ENCODE results near the gene DAND5.

DAND5 gene, protein sequence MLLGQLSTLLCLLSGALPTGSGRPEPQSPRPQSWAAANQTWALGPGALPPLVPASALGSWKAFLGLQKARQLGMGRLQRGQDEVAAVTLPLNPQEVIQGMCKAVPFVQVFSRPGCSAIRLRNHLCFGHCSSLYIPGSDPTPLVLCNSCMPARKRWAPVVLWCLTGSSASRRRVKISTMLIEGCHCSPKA

DNA sequence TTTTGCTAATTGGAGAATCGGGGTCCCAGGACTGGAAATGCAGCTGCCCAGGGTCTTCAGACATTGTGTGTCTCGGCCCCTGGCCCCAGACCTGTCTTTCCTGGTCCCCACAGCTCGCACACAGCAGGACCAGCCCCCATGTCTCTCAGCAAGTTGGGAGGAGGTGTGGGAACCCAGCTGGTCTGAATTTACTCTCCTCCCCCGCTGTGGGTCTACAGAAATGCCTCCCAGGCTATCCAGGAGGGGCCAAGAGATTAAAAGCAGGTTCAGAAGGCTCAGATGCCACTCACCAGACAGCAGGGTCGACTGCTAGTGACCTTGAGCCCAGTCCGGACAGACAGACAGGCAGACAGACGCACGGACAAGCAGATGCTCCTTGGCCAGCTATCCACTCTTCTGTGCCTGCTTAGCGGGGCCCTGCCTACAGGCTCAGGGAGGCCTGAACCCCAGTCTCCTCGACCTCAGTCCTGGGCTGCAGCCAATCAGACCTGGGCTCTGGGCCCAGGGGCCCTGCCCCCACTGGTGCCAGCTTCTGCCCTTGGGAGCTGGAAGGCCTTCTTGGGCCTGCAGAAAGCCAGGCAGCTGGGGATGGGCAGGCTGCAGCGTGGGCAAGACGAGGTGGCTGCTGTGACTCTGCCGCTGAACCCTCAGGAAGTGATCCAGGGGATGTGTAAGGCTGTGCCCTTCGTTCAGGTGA, at the start of gene DAND5:
Gene DAND5 (plus strand): TSS at position 285 of the 697 bp plus-strand sequence. CDS start 85 bp downstream, at position 370.
- DNase-seq, result no peak

GRCh38 chr19:12921047-12921446, 48.3 kb upstream of the DAND5 start:
- no peak for DNase-seq

- no peak for DNase-seq
Measured at GRCh38 chr19:12922959-12923358, 46.4 kb upstream of the DAND5 start.

- DNase-seq, result no peak
Measured at GRCh38 chr19:12924621-12925310, 44.6 kb upstream of the DAND5 start.

DNA sequence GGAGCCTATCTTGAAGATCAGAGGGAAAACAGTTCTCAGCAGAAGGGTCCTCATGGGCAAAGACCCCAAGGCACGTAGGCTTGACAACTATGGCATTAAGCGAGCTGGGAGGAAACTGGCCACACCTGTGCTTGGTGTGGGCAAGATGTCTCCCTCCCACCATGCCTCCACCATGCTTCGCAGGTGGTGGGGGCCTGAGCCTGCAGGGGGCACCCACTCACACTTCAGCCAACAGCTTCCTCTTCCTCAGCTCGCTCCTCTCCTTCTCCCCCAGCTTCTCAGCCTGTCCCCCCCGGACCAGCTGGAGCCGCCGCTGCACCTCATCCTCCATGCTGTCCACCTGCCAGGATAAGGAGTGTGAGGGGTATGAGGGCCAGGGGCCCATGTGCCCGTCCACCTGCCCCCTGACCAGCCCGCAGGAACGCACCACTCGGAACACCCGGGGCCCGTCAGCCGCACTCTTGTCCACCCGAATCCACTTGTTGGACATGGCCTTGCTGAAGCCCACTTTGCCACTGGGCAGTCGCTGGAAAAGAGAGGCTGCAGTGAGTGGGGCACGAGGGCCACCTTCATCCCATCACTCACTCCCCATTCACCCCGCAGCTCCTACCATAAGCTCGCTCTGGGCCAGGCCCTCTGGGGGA, 39.3 kb upstream of the DAND5 start:
- DNase-seq, result no peak

GRCh38 chr19:12932392-12933286, 36.7 kb upstream of the DAND5 start:
- DNase-seq, result no peak

DNA sequence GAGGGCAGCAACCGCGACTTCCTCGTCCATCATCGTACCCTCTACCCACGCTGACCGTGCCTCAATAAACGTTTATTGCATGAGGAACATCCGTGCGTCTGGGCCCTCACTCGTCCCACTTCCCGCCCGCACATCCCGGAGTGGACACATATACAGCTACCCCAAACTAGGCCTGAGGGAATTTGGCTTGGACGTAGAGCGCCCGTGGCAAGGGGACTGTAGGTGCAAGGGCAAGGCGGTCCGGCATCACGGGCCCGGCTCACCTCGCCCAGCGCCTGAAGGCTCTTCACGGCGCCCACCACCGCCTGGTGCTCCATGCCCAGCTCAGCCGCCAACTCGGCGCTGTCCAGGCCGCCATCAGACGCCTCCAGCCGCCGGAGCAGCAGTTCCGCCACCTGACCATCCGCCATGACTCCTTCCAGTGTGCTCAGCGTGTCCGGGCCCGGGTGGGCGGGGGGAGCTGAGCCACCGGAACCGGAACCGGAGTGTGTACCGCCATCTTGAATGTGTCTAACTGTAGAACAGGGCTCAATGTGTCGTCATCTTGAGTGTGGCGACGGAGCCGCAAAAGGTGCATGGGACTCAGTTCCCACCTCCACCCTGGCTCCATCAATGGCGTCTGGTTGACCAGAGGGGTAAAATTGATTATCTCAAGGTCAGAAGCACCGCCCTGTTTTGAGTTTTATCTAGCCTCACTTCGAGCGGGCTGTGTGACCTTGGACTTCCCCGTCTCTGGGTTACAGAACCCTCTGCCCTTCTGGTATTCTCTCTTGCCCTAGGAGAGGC, 35.9 kb upstream of the DAND5 start, which contains the start of gene FARSA:
Gene FARSA (minus strand): TSS at position 425 of the 786 bp plus-strand sequence. CDS start 15 bp downstream, at position 410.
- DNase-seq, result peak; percentile 82

DNA sequence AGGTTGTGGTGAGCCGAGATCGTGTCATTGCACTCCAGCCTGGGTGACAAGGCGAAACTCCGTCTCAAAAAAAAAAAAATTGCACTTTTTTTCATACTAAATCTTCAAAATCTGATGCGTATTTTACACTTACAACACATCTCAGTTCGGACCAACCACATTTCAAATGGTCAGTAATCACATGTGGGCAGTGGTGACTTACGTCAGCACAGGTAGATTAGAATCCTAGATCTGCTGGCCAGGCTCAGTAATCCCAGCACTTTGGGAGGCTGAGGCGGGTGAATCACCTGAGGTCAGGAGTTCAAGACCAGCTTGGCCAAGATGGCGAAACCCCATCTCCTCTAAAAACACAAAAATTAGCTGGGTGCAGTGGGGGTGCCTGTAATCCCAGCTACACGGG, 34.3 kb upstream of the DAND5 start:
- DNase-seq, result no peak

- DNase-seq, result no peak
Measured at GRCh38 chr19:12936582-12936981, 32.8 kb upstream of the DAND5 start.

DNA sequence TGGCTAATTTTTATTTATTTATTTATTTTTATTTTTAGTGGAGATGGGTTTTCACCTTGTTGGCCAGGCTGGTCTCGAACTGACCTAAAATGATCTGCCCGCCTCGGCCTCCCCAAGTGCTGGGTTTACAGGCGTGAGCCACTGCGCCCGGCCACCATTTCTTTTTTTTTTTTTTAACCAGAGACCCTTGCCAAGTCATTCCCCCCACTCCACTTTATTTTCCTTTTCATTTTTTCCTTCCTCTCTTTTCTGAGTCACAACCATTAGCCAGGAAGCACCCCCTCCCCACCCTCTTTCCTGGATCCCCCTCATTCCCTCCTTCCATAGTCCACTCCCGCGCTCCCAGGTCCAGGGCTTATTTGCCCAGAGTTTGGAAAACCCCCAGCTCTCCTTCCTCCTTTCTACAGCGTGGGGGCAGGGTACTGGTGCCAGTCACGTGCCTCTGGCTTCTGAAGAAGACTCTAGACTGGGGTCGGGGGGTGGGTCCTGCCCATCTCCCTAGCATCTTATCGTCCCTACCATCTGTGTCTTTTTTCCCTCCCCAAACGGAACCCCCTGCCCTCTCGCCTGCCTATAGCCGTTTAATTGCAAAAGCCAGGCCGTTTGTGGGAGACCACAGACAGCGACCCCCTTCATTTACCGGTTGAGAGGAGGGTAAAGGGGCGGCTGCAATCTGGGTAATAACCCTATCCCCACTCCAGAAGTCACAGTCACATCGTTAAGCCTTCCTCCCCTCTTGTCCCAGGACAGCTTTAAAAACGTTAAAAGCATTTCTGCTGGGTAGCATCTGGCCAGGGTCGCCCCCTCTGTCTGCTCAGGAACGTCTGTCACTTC, 32.1 kb upstream of the DAND5 start:
- DNase-seq, result no peak

DNA sequence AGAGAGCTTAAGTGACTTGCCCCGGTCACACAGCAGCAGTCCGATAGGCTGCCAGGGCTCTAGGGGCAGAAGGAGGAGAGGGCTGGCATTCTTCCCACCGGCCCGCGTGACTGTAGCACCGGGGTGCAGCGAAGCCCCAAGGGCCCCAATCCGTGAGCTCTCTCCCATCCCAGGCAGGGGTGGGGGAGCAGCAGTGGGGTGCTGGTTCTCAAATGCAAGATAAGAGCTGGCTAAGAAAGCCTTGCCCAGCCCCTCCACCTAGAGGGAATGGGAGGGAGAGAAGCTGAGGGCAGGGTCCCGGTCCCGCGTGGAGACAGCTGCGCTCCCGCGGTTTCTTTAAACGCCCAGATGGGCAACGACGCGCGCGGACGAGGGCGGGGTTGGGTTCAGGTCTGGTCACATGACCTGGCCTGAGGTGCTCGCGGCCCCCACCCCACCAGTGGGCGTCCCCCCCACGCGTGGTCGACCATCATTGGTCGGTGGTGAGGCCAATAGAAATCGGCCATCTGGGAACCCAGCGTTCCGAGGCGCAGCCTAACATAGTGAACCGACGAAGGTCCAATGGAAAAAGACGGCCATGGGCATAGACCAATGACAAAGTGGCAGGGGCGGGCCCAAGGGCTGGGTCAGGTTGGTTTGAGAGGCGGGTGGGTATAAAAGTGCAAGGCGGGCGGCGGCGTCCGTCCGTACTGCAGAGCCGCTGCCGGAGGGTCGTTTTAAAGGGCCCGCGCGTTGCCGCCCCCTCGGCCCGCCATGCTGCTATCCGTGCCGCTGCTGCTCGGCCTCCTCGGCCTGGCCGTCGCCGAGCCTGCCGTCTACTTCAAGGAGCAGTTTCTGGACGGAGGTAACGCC, 31.2 kb upstream of the DAND5 start, which contains the start of gene CALR:
Gene CALR (plus strand): TSS at position 683 of the 852 bp plus-strand sequence. CDS start 71 bp downstream, at position 754.
- DNase-seq, result peak; percentile 99

- peak; percentile 42 for DNase-seq
Measured at GRCh38 chr19:12938779-12939601, 30.4 kb upstream of the DAND5 start.

DNA sequence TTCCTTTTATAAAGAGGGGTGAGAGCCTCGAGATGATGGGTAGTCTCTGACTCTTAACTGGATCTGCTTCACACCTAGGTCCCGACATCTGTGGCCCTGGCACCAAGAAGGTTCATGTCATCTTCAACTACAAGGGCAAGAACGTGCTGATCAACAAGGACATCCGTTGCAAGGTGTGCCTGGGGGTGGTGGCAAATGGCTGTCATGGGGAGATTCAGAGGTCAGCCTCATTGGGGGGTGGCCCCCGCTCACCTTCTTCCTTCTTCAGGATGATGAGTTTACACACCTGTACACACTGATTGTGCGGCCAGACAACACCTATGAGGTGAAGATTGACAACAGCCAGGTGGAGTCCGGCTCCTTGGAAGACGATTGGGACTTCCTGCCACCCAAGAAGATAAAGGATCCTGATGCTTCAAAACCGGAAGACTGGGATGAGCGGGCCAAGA, 29.4 kb upstream of the DAND5 start:
- no peak for DNase-seq

GRCh38 chr19:12940897-12941296, 28.5 kb upstream of the DAND5 start:
- no peak for DNase-seq

DNA sequence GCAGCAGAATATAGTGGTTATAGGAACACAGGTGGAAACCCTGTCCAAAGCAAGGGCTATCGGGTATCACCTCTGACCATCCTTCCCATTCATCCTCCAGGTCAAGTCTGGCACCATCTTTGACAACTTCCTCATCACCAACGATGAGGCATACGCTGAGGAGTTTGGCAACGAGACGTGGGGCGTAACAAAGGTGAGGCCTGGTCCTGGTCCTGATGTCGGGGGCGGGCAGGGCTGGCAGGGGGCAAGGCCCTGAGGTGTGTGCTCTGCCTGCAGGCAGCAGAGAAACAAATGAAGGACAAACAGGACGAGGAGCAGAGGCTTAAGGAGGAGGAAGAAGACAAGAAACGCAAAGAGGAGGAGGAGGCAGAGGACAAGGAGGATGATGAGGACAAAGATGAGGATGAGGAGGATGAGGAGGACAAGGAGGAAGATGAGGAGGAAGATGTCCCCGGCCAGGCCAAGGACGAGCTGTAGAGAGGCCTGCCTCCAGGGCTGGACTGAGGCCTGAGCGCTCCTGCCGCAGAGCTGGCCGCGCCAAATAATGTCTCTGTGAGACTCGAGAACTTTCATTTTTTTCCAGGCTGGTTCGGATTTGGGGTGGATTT, 25.8 kb upstream of the DAND5 start:
- no peak for DNase-seq

DNA sequence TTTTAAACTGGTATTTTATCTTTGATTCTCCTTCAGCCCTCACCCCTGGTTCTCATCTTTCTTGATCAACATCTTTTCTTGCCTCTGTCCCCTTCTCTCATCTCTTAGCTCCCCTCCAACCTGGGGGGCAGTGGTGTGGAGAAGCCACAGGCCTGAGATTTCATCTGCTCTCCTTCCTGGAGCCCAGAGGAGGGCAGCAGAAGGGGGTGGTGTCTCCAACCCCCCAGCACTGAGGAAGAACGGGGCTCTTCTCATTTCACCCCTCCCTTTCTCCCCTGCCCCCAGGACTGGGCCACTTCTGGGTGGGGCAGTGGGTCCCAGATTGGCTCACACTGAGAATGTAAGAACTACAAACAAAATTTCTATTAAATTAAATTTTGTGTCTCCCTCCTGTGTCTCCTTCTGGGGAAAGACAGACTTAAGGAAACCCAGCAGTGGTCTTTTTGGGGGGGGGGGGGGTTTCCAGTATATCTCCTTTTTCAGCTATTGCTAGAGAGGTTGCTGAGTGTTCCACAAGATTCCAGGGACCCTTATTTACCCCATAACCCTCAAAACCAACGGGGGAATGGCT, 25.2 kb upstream of the DAND5 start:
- DNase-seq, result no peak

GRCh38 chr19:12945479-12946091, 23.8 kb upstream of the DAND5 start, which contains the start of gene RAD23A:
Gene RAD23A (plus strand): TSS chr19:12945862. CDS start chr19:12945949, 87 bp downstream.
- peak; percentile 99 for DNase-seq
